Measurements from ENCODE around the gene PNPLA3.

PNPLA3 gene

GRCh38 chr22:43969021-43969878, 45.6 kb downstream of the PNPLA3 start:
- DNase-seq, result no peak

GRCh38 chr22:43969989-43970755, 46.6 kb downstream of the PNPLA3 start:
- DNase-seq, result no peak

GRCh38 chr22:43971112-43971511, 47.5 kb downstream of the PNPLA3 start:
- DNase-seq, result no peak

- no peak for DNase-seq
Observed at GRCh38 chr22:43972931-43973462, 49.4 kb downstream of the PNPLA3 start.

- DNase-seq, result no peak
Observed at GRCh38 chr22:43974028-43974545, 50.5 kb downstream of the PNPLA3 start.

- no peak for DNase-seq
Observed at GRCh38 chr22:43975041-43975440, 51.4 kb downstream of the PNPLA3 start.

GRCh38 chr22:43976861-43977795, 53.5 kb downstream of the PNPLA3 start:
- no peak for DNase-seq

GRCh38 chr22:43978558-43978957, 55.0 kb downstream of the PNPLA3 start:
- no peak for DNase-seq

GRCh38 chr22:43980579-43980978, 57.0 kb downstream of the PNPLA3 start:
- DNase-seq, result no peak

- DNase-seq, result no peak
Observed at GRCh38 chr22:43980996-43981395, 57.4 kb downstream of the PNPLA3 start.

- no peak for DNase-seq
Observed at GRCh38 chr22:43983808-43984207, 60.2 kb downstream of the PNPLA3 start.

GRCh38 chr22:43985532-43985931, 61.9 kb downstream of the PNPLA3 start:
- no peak for DNase-seq

GRCh38 chr22:43988116-43988820, 64.7 kb downstream of the PNPLA3 start:
- no peak for DNase-seq

- DNase-seq, result no peak
Observed at GRCh38 chr22:43988960-43989359, 65.4 kb downstream of the PNPLA3 start.

GRCh38 chr22:43990044-43990443, 66.4 kb downstream of the PNPLA3 start:
- no peak for DNase-seq

GRCh38 chr22:43991316-43992020, 67.9 kb downstream of the PNPLA3 start:
- no peak for DNase-seq

- no peak for DNase-seq
Observed at GRCh38 chr22:43992331-43992821, 68.8 kb downstream of the PNPLA3 start.

- DNase-seq, result peak; percentile 68
Observed at GRCh38 chr22:43993072-43993760, 69.6 kb downstream of the PNPLA3 start.

GRCh38 chr22:43994006-43994405, 70.4 kb downstream of the PNPLA3 start:
- DNase-seq, result no peak

GRCh38 chr22:43994416-43994815, 70.8 kb downstream of the PNPLA3 start:
- DNase-seq, result no peak

All from right hindlimb (tissue), 1 donor.